GM19351 (cell line): Measurements from ENCODE around the gene HAUS1.
A peak's percentile ranks its signal among the peaks of the same experiment; 100 is the strongest.
"Not testable (repeated sequence)": the region's sequence is repeated elsewhere in the genome, so short reads cannot be mapped to it uniquely, and the experiment has no call there.

Source experiments
- ATAC-seq: cut with Tn5 transposase; IDR thresholded peaks from one replicate; pipeline ENCODE4 v1.9.1; 2021; ENCODE audit warnings: mild to moderate bottlenecking, moderate library complexity; ENCODE audit not compliant: unreplicated experiment

Gene HAUS1

GRCh38 chr18:46084431-46084830 is 19.8 kb upstream of the HAUS1 start:
- no peak for ATAC-seq

GRCh38 chr18:46088501-46088900 is 15.7 kb upstream of the HAUS1 start:
- not testable (repeated sequence) for ATAC-seq

DNA sequence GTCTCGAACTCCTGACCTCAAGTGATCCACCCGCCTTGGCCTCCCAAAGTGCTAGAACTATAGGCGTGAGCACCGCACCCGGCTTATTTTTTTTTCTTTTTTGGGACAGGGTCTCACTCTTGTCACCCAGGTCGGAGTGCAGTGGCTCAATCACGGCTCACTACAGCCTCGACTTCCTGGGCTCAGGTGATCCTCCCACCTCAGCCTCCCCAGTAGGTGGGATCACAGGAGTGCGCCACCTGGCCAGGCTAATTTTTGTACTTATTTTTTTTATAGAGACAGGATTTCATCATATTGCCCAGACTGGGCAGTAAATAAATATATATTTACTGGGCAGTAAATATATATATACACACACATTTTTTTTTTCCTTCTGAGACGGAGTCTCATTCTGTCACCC is 8.7 kb upstream of the HAUS1 start:
- ATAC-seq, result no peak

DNA sequence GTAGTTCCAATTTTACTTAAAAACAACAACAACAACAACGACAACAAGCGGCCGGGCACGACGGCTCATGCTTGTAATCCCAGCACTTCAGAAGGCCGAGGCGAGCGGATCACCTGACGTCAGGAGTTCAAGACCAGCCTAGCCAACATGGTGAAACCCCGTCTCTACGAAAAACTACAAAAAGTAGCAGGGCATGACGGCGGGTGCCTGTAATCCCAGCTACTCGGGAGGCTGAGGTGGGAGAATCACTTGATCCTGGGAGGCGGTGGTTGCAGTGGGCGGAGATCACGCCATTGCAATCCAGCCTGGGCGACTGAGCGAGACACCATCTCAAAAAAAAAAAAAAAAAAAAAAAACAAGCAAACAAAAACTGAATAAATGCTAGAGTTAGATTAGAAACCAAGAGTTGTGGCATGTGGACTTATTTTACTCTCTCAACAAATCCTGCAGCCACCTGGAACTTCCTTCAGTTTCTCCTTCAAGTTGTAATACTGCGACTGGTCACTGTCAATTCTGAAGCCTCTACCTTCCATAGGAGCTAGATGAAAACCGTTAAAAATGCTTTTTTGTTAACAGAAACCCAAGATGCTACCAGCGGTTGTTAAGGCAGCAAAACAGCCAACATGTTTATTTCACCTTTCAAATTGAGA is 7.4 kb upstream of the HAUS1 start:
- ATAC-seq, result no peak

- ATAC-seq, result peak; percentile 31
Observed at GRCh38 chr18:46097431-46097800, 6.8 kb upstream of the HAUS1 start.

DNA sequence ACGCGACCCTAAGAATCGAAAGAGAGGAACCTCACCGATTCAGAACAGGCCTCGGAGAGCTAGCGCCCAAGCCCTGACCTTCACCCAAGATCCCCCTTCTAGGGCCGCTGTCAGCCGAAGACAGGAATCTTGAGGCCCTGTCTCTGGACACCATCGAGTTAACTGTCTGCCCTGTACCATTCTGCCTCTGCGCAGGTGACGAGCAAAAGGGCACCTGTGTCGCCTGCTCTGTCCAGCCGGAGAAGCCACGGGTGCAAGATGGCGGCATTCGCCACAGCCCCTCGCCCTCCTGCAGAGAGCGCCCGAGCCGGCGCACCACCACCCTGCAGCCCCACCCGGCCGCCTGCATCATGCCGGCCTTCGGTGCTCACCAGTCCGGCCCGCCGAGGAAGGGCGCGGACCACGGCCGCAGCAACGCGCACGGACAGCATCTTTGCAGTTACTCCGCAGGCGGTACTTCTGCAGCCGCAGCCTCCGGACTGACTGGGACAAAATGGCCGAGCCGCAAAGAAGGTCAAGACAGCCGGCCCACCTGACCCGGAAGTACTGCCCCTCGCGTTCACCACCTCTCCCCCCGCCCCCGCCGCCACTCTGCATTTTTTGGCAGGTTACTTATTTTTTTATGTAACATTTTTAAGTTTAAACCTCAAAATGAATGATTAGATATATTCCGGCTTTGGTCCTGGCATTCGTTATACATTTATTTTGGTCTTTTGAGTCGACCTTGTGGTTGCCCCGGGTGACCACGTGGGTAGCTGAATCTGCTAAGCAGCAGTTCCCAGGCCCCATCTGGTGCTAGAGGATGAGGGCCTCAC is 6.2 kb upstream of the HAUS1 start, which contains the start of gene ATP5F1A:
TSS of gene ATP5F1A (minus strand) at position 496 of the 815 bp plus-strand sequence. CDS start at position 431, 65 bp downstream.
- ATAC-seq, result peak; percentile 76

DNA sequence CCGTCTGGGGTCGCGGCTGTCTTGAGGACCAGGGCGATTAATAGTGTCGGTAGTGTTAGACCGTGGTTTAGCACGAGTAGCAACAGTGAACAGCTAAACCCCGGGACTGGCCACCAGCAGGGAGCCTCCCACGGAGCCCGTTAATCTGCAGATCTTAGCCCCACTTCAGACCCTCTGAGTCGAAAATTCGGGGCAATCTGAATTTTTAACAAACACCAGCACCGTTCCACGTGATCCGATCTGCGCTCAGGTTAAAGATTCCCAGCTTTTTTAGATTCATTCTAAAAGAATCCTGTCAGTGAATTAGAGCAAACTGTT is 5.6 kb upstream of the HAUS1 start:
- no peak for ATAC-seq

- no peak for ATAC-seq
Observed at GRCh38 chr18:46099463-46099862, 4.7 kb upstream of the HAUS1 start.

- no peak for ATAC-seq
Observed at GRCh38 chr18:46109386-46109785, 5.2 kb downstream of the HAUS1 start.

GRCh38 chr18:46110406-46110805 is 6.2 kb downstream of the HAUS1 start:
- no peak for ATAC-seq

DNA sequence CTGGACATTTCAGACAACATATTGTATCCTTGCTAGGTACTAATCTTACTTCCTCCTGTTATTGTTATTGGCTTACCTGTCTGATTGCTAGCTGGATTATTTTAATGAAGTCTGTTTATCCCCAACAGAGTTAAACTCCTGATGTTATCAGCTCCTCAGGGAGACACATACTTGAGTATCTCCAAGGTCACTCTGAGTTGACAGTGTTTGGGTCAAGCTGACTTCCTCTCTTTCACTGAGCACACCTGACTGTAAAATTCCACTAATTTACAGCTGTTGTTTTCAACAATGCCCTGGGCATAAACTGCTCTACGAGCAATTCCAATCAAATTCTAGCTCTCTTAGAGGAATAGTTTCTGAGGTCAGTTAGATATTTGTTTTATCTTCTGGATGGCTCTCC is 9.6 kb downstream of the HAUS1 start:
- no peak for ATAC-seq

GRCh38 chr18:46126625-46127024 is 22.4 kb downstream of the HAUS1 start:
- ATAC-seq, result not testable (repeated sequence)

DNA sequence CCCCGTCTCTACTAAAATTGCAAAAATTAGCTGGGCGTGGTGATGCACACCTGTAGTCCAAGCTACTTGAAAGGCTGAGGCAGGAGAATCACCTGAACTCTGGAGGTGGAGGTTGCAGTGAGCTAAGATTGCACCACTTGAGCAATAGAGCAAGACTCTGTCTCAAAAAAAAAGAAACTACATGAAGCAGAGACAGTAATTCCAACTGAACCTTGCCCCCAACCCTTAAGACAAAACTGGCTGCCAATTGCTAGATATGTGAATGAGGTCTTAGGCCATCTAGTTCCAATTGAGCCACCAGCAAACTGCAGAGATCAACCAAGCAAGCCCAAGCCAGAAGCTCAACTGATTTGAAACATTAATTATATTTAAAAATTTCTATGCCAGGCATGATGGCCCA is 25.9 kb downstream of the HAUS1 start:
- no peak for ATAC-seq

GRCh38 chr18:46130549-46130948 is 26.4 kb downstream of the HAUS1 start:
- not testable (repeated sequence) for ATAC-seq

GRCh38 chr18:46133534-46133933 is 29.3 kb downstream of the HAUS1 start:
- ATAC-seq, result no peak

DNA sequence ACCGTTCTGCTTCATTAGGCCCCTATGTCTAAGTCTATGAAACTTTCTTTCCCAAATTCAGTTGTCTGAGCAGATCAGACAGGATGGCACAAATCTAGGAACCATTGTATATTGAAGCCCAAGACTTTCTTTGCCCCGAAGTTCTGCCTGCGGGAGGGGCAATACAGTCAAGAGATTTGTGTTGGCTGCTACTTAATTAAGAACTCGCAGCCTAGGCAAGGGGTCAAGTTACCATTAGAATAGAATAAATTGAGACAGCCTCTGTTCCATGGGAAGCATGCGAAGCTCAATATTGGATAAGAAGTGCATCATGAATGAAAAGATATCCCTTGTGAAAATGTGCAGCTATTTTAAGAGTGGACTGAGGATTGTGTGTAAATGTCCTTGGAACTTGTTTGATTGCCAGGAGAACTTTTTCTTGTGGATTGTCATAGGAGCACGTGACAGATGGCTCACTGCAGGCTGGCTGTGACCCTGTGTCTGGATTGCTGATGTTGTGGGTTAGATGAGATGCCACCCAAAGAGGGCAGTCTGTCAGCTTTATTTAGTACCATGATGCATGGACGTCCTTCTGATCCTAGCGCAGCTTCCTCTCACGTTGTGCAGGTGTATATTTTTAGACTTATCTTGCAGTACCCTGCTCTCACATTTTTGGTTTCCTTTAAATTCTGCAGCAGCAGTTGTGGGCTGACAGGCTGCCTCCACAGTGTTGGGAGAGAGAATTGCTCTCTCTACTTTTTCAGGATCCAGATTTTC is 30.9 kb downstream of the HAUS1 start:
- ATAC-seq, result no peak

DNA sequence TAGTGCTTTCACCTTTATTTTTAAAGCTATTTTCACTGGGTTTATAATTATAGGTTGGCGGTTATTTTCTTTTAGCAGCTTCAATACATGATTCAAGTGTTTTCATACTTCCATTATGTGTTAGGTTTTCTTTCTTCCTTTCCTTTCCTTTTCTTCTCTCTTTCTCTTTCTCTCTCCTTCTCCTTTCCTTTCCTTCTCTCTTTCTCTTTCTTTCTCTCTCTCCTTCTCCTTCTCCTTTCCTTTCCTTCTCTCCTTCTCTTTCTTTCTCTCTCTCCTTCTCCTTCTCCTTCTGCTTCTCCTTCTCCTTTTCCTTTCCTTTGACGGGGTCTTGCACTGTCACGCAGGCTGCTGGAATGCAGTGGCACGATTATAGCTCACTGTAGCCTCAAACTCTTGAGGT is 36.0 kb downstream of the HAUS1 start:
- no peak for ATAC-seq

DNA sequence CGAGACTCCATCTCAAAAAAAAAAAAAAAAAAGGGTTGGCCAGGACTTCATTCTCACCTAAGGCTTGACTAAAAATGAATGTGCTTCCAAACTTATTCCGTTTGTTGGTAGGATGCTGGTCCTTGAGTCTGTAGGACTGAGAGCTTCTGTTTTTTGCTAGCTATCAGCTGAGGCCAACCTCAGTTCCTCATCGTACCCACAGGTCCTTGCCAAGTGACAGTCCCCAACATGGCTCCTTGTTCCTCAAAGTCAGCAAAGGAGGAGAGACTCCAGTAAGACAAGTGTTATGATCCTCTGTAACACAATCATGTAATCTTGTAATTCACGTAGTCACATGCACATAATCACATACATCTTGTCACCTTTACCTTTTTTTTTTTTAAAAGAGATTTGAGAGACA is 37.0 kb downstream of the HAUS1 start:
- no peak for ATAC-seq

DNA sequence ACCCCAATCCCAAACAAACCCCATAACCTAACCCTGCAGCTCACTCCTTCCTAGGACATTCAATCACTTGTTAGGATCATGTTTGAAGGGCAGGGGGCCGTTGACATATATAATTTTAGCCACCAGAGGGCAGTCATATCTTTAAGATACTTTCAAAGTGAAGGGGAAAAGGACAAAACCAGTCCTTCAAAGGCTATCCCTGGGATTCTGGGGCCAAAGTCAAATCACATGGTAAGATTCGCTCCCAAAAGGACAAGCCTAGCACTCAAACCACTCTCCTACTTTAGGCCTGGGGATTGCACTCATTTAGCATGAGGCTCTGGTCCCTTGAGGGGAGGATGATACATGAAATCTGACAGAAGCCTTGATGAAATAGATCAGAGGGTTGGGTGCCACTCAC is 44.6 kb downstream of the HAUS1 start:
- ATAC-seq, result no peak

DNA sequence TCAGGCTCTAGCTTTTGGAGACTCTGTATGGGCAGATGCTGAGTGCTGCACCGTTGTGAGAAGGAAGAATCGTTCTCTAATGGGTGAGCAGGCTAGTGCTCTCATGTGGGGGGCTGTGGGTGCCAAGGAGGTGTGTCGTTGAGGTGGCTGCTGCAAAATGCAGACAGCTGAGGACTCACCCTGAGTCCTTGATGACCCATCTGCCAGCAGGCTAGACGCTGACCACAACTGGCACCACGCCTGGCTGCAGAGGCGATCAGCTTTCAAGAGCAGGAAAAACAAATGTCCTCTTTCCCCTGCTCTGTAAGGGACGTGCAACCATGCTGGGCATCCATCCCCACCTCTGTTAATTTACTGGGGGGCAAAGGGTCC is 48.2 kb downstream of the HAUS1 start:
- ATAC-seq, result no peak

DNA sequence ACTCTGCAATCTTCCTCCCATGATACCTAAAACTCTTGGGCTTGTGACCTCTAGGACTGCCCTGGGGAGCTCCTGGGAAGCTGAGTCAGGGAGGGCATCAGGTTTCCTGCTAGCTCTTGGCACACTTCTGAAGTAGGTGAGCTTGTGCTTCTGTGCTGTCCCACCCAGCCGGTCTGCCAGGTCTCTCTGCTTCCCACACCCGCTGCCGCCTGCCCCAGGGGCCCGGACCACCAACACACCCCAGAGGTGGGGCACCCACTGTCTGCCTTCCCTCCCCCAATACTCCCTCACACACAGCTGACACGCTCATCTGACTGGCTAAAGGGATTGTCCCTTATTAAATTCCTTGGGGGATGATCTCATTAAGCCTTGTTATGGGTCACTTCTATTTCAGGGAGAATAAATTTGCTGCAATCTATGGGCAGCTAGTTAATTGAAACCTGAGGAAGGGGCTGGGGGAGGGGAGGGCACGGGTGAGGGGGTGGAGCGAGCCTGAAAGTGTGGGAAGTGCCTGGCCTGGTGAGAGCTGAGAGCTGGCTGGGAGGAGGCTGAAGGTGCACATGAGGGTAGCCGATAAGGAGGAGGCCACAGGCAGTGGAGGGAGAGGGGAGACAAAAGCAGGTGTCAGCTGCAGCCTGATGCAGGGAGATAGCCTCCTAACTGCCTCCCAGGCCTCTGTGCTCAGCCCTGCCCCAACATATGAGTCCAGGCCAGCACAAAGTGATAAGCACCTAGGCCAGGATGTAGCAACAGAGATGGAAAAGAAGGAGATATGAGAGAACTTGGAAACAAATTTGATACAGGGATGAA is 48.8 kb downstream of the HAUS1 start:
- ATAC-seq, result no peak
